ENCODE measurements around the gene BIK. TPM values are rescaled to one million over a fixed set of nuclear protein-coding genes. Genes with fewer than 3 reads are reported as not detected.
"Not testable (repeated sequence)": the region's sequence is repeated elsewhere in the genome, so short reads cannot be mapped to it uniquely, and the experiment has no call there.

Gene BIK
- total RNA-seq, 1 donor from 2014 or later: 0.25 TPM

DNA sequence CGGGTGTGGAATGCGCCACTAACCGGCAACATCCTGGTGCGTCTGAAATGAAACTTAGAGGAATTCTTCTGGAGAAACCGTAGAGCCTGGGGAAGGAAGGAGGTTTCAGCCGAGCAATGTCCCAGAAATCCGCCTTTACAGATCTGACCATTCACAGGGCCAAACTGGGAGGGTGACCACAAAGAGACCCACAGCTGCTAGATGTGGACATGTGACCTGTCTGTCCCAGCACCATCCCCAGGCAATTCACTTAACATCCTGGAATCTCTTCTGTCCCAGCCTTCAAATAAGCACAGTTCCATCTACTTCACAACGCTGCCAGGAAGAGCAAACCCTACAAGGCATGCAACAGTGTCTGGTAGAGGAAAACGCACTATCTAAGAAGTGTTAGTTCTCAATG is 22.9 kb downstream of the BIK start:
- DNase-seq (ENCODE audit: low spot score): no peak
- no peak for ATAC-seq

- ATAC-seq (no peak), DNase-seq (ENCODE audit: low spot score) (no peak)
Observed at GRCh38 chr22:43134553-43134952, 24.0 kb downstream of the BIK start.

GRCh38 chr22:43135565-43135964 is 25.0 kb downstream of the BIK start:
- no peak for DNase-seq (ENCODE audit: low spot score)
- no peak for ATAC-seq

GRCh38 chr22:43136255-43136654 is 25.7 kb downstream of the BIK start:
- ATAC-seq (peak; percentile 69), DNase-seq (ENCODE audit: low spot score) (no peak)

DNA sequence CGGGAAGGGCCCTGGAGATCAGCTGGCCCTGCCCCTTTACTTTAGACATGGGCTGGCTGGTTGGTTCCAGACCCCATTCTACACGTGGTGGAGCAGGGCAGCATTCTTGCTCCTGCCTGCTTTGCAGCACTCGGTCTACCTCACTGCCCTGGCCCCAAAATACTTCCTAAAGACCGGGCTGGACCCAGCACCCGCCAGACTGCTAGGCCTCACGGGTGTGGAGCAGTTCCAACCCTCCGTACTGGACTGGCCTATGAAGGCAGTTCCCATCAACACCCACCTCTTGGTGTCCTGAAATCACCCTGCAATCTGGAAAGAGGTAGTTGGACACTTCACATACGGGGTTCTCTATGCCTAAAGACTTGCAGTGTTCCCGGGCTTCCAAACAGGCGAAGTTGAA is 26.3 kb downstream of the BIK start:
- ATAC-seq (peak; percentile 28), DNase-seq (ENCODE audit: low spot score) (no peak)

GRCh38 chr22:43142880-43143562 is 32.5 kb downstream of the BIK start, which contains the start of gene MCAT:
Gene MCAT (minus strand): TSS chr22:43143398. CDS start chr22:43143348, 50 bp downstream.
- peak; percentile 96 for ATAC-seq

GRCh38 chr22:43144949-43145348 is 34.4 kb downstream of the BIK start:
- no peak for DNase-seq (ENCODE audit: low spot score)
- ATAC-seq: no peak

More at GRCh38 chr22:43142880-43143562, 32.5 kb downstream of the BIK start, which contains the start of gene MCAT:
- DNase-seq (ENCODE audit: low spot score): peak; percentile 90

- not testable (repeated sequence) for DNase-seq (ENCODE audit: low spot score)
Observed at GRCh38 chr22:43145371-43145770, 34.8 kb downstream of the BIK start.

DNA sequence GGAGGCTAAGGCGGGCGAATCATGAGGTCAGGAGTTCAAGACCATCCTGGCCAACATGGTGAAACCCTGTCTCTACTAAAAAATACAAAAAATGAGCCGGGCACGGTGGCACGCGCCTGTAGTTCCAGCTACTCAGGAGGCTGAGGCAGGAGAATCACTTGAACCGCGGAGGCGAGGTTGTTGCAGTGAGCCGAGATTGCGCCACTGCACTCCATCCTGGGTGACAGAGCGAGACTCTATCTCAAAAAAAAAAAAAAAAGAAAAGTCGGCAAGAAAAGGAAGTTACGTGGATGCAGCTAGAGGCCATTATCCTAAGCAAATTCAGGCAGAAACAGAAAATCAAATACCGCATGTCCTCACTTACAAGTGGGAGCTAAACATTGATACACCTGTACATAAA is 35.8 kb downstream of the BIK start:
- not testable (repeated sequence) for ATAC-seq; DNase-seq (ENCODE audit: low spot score)

More at GRCh38 chr22:43145371-43145770, 34.8 kb downstream of the BIK start:
- not testable (repeated sequence) for ATAC-seq

DNA sequence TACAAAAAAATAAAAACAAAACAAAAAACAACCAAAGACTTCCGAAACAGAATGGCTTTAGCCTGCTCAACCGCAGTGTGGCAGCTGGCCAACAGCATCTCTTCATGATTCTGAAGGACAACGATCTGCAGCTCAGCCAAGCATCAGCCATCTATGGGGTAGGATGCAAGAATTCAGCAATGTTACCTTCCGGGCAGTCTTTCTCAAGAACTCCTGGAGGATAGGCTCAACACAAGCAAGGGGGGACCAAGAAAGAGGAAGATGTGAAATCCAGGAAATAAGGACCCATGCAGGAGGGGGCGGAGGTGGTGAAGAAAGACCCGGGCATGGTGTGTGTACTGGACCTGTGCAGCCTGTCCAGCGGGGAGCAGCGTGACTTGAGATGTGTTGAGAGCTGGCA is 37.3 kb downstream of the BIK start:
- DNase-seq (ENCODE audit: low spot score) (no peak), ATAC-seq (no peak)

- no peak for DNase-seq (ENCODE audit: low spot score)
- no peak for ATAC-seq
Observed at GRCh38 chr22:43148581-43148980, 38.0 kb downstream of the BIK start.

GRCh38 chr22:43150731-43151206 is 40.2 kb downstream of the BIK start:
- ATAC-seq: no peak
- DNase-seq (ENCODE audit: low spot score): no peak

DNA sequence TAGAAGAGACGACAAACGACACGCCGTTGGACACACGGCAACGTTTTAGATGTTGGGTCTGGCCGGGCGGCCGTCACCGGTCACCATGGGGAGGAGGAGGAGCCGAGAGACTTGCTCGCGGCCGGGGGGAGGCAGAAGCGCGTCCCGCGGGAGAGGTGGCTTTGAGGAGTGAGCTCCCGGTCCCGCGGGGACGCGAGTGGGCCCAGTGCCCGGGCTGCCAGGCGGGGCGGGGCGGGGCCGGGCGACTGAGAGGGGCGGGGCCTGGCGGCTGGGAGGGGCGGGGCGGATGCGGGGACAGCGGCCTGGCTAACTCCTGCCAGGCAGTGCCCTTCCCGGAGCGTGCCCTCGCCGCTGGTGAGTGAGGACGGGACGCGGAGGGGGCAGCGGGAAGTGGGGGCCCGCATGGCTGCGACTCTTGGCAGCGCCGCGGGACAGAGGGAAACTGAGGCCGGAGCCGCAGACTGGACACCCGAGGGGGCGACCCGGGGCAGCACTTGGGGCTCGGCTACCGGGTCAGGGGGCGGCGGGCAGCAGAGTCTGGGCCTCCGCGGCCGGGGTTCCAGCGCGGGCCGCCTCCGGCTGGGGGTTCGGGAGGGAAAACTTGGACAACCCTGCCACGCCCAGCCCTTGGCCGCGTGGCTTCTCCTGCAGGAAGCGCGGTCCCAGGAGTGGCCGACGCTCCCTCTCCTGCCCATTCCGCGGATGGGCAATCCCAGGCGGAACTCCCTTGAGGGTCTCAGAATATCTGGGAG is 40.9 kb downstream of the BIK start, which contains the start of gene TSPO:
TSS of gene TSPO (plus strand) at position 309 of the 752 bp plus-strand sequence. CDS start 7,680 bp downstream, outside the sequence.
- peak; percentile 91 for ATAC-seq

GRCh38 chr22:43152003-43152356 is 41.4 kb downstream of the BIK start:
- ATAC-seq (peak; percentile 4), DNase-seq (ENCODE audit: low spot score) (no peak)

More for the DNA sequence above, 40.9 kb downstream of the BIK start, which contains the start of gene TSPO:
- peak; percentile 85 for DNase-seq (ENCODE audit: low spot score)

GRCh38 chr22:43152357-43153071 is 42.0 kb downstream of the BIK start:
- ATAC-seq (peak; percentile 69), DNase-seq (ENCODE audit: low spot score) (peak; percentile 66)

- DNase-seq (ENCODE audit: low spot score) (no peak), ATAC-seq (no peak)
Observed at GRCh38 chr22:43153899-43154298, 43.3 kb downstream of the BIK start.

GRCh38 chr22:43154887-43155536 is 44.5 kb downstream of the BIK start:
- ATAC-seq: no peak
- DNase-seq (ENCODE audit: low spot score): no peak

DNA sequence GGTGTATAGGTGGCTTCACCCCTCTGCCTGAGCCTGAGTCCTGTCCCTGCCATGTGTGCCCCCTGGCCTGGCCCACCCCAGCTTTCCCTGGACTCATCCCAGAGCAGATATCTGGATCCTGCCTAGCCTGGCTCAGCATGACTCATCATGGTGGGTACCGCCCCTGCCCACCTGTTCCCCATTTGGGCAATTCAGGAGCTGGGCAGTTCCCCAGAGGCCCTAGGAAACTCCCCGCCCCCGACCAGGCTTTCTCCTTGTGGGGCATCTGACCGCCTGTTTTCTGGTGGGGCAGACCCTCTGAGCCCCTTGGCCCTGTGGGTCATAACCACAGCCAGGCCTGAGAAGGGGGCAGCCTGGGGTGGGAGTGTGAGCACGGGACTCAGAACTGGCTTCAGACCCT is 45.2 kb downstream of the BIK start:
- ATAC-seq (no peak), DNase-seq (ENCODE audit: low spot score) (no peak)

- DNase-seq (ENCODE audit: low spot score) (no peak), ATAC-seq (no peak)
Observed at GRCh38 chr22:43156413-43156812, 45.9 kb downstream of the BIK start.

DNA sequence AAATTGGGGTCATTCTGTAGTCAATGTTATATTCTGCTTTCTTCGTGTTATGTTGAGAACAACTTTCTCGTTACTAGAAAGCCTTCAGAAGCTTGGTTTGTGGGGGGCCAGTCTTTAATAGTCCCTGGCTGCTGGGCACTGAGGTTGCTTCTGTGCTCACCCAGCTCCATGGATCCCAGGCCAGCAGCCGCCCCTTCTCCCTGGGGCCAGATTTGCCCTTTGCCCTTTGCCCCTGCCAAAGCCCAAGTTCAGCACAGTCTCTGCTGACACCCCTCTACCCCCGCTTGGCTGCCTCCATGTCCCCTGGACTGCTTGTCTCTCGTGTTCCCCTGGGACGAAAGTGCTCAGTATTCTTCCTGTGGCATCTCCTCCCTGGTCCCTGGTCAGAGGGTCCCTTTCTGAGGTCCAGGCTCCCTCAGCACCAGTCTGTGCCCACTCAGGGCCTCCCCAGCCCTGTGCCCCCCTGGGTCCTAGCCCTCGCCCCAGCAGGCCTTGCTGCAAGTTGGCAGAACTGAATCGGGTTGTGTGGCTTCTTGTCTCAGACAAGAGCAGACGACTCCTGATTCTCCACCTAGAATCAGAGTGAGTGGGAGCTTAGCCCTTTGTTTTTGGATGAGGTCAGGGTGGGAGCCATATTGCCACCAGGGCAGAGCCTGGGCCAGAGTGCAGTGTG is 47.5 kb downstream of the BIK start:
- no peak for ATAC-seq
- DNase-seq (ENCODE audit: low spot score): no peak

Measured in left lobe of liver (tissue), 2 donors.